NCI-H2107 treated with DMSO at 0.1 percent for 48 hours (cell line): ENCODE data around the gene TUBA3C.
"Not testable (repeated sequence)": the region's sequence is repeated elsewhere in the genome, so short reads cannot be mapped to it uniquely, and the experiment has no call there.

Experiments used
- DNase-seq: peaks from one replicate; lab custom pipeline; 2025; ENCODE audit not compliant: unreplicated experiment; lab: John Stamatoyannopoulos, UW

TUBA3C gene

DNA sequence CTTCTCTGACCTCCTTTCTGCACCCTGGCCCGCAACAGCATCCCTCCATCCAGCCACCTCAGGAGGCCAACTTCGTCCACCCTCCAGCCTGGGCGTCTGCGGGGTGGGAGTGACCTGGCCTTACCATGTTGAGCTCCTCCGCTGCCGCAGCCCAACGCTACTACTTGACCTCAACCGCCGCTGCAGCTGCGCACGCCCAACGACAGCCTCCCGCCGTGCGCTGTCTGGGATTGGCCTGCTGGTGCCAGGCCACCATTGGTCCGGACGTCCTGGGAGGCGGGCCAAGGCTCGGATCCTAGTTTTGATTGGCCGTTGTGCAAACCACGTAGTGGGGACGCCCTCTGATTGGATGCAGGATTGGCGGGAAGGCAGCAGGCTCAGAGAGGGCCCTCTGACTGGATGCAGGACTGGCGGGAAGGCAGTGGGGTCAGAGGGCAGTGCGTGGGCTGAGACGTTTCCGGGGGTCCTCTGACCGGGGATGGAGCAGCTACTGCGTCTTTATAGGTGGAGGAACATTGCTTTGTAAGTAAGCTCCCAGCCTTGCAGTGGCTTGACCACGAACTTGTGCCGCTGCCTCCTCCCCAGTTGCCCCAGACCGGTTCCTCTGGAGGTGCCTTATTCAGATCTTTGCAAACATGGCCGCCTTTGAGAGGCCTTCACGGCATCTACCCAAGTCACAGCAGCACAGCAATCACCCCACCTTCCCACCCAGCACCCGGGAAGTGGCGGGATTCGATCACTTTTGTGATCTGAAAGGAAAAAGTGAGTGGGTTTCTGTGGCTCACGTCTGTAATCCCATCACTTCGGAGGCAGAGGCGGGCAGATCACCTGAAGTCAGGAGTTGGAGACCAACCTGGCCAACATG lies at the start of gene TUBA3C:
Gene TUBA3C, minus strand, starts transcription at position 204 of the 865 bp plus-strand sequence. Its CDS starts 77 bp downstream, at position 127.
- DNase-seq = no peak

GRCh38 chr13:19207413-19207812 lies 25.8 kb upstream of the TUBA3C start:
- not testable (repeated sequence) for DNase-seq

DNA sequence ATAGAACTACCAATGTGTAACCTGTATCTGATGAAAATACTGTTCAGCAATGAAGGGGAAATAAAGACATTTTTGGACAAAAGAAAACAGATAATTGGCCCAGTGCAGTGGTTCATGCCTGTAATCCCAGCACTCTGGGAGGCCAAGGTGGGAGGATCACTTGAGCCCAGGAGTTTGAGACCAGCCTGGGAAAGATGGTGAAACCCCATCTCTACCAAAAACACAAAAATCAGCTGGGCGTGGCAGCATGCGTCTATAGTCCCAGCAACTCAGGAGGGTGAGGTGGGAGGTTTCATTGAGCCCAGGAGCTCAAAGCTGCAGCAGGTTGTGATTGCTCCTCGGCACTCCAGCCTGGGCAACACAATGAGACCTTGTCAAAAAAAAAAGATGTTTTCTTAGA lies 11.0 kb upstream of the TUBA3C start:
- not testable (repeated sequence) for DNase-seq

DNA sequence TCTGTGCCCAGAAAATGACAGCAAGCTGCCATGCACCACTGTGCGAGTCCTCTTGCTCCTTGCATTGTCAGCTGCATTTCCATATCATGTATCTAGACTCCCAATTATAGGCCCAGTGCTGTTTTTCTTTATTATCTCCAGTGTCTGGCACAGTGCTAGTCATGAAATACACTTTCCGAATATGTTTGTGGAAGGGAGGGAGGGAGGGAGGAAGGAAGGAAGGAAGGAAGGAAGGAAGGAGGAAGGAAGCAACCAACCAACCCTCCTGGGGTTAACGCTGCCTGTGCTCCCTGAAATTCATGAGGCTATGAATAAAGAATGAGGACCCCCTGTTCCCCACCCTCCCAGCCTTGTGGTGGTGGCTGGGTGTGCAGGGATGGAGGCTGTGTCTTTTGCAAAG lies 8.3 kb upstream of the TUBA3C start:
- DNase-seq = not testable (repeated sequence)

DNA sequence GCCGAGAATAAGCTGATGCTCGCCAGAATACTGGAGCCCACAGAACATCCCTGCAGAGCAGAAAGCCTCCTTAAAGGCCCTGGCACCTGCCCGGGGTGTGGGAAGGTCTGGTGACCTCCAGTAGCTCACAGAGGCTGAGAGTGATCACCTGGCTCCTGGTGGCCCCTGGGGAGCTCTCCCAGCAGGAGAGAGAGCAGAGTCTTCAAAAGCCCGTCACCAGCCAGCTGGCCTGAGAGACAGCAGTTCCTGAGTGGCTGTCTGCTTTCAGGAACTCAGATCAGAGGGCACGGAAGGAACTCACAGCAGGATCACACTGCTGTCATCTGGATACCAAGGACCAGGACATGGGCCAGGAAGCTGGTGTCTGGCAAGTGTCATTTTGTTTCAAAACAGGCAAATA lies 7.7 kb upstream of the TUBA3C start:
- not testable (repeated sequence) for DNase-seq

DNA sequence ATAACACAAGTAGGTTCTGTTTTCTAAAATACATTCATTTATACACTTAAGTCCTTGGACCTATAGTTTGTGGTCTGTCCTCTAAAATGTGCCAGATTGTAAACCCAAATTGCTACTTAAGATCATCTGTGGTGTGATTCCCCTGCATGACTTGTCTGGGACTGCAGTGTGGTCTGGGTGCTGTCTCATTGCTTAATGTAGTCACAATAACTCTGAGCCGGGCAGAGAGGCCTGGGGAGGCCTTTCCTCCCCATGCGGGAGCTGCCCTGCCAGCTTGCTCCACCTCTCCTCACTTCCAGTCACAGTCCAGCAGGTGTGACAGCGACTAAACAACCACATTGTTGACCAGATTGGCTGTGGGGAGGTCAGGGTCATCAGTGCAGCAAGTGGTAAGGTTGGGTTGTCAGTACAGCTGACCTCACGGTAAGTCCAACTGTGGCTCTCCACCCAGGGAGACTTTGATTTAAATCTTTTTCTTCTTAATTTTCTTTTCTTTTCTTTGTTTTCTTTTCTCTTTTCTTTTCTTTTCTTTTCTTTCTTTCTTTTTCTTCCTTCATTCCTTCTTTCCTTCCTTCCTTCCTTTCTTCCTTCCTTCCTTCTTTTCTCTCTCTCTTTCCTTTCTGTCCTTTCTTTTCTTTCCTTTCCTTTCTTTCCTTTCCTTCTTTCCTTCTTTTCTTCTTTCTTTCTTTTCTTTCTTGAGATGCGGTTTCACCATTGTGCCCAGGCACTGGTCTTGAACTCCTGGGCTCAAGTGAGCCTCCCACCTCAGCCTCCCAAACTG lies 4.4 kb upstream of the TUBA3C start:
- DNase-seq = no peak

DNA sequence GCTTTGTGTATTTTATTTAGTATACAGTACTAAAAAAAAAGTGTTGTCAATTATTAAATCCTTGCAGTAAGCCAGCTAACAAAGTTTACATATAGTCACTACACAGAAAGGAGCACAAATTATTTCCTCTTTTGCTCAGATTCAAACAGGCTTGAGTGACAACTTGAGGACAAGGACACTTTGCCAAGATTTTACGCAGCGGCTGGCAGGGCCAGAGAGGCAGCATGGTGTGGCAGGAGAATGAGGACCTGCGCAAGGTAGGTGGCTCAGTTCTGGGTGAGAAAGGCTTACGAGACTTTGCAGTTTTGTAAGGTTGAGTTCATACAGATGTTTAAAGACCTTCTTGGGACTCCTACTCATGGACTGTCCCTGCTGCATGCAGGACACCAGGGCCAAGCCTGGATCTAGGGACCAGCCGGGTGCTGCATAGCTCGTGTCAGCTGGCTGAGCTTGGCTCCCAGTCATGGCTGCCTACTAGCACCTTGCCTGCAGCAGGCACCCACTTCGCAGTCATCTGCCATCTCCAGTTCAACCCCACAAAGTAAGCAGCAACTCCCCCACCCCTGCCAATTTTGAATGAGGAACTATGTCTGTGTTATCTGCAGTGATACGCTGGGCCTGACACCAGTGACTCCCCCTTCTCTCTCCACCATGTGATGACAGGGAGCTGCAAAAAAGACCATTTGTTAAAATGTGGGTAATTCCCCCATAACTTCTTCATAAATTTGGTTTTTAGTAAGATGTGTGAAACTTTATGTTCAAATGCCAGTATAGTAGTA lies 3.7 kb upstream of the TUBA3C start:
- DNase-seq = no peak

GRCh38 chr13:19184176-19184575 lies 2.6 kb upstream of the TUBA3C start:
- DNase-seq = no peak

GRCh38 chr13:19183676-19184075 lies 2.1 kb upstream of the TUBA3C start:
- no peak for DNase-seq

DNA sequence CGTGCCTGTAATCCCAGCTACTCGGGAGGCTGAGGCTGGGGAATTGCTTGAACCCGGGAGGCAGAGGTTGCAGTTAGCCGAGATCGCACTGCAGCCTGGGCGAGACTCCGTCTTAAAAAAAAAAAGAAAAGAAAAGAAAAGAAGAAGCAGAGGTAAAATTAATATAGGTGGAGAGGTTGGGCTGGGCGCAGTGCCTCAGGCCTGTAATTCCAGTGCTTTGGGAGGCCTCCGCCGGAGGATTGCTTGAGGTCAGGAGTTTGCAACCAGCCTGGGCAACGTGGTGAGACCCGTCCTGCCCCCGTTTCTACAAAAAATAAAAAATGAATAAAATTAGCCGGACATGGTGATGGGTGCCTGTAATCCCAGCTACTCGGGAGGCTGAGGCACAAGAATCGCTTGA lies 912 bp upstream of the TUBA3C start:
- DNase-seq = no peak

DNA sequence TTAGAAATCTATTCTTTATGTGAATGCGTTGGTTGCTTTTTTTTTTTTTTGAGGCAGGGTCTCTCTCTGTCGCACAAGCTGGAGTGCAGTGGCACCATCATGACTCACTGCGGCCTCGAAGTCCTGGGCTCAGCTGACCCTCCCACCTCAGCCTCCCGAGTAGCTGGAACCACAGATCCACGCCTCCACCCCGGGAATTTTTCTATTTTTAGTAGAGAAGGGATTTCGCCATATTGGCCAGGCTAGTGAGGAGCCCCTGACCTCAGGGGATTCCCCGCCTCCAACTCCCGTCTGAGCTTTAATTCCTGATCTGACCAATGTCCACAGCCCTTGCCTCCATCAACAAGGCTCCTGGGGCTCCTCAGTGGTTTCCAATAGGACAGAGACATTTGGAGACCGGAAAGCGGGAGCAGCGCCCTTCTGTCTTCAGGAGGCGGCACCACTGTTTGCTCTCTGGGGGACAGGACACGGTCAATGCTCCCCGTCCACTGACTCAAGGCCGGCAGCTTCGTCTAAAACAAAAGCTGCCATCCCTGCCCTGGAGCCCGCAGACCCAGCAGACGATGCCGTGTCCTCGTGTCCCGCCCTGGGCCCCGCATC lies 503 bp downstream of the TUBA3C start:
- DNase-seq = no peak

- no peak for DNase-seq
Measured at GRCh38 chr13:19179916-19180315, 1.7 kb downstream of the TUBA3C start.

GRCh38 chr13:19178901-19179593 lies 2.6 kb downstream of the TUBA3C start:
- no peak for DNase-seq

DNA sequence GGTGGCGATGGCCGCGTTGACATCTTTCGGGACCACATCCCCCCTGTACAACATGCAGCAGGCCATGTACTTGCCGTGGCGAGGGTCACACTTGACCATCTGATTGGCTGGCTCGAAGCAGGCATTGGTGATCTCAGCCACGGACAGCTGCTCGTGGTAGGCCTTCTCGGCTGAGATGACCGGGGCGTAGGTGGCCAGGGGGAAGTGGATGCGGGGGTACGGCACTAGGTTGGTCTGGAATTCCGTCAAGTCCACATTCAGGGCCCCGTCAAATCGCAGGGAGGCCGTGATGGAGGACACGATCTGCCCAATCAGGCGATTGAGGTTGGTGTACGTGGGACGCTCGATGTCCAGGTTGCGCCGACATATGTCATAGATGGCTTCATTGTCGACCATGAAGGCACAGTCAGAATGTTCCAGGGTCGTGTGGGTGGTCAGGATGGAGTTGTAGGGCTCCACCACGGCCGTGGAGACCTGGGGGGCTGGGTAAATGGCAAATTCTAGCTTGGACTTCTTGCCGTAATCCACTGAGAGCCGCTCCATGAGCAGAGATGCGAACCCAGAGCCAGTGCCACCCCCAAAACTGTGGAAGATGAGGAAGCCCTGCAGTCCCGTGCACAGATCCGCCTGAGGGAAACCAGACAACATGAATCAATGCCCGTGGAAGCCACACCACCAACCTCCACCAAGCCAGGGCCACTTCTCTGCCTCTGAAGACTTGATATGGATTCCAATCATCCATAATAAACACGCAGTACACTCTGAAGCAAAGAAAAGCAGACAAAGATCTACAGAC lies 4.4 kb downstream of the TUBA3C start:
- DNase-seq = not testable (repeated sequence)

- DNase-seq = no peak
Measured at GRCh38 chr13:19173752-19174151, 7.9 kb downstream of the TUBA3C start.

- DNase-seq = no peak
Measured at GRCh38 chr13:19172647-19173030, 9.0 kb downstream of the TUBA3C start.

GRCh38 chr13:19172007-19172646 lies 9.5 kb downstream of the TUBA3C start:
- no peak for DNase-seq

DNA sequence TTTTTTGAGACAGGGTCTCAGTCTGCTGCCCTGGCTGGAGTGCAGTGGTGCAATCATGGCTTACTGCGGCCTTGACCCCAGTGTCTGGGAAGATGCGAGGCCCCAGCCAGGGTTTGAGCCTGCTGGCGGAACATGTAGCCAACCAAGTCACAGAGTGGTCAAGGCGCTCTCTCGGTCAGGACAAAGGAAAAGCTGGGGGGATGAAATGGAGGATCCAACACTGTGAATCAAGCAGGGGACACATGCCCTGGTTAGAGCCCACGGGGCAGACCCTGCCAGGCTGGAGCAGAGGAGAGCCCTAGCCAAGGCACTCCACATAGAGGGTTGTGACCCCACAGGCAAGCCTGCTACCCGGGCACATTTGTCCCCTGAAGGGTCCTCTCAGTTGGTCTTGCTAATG lies 10.1 kb downstream of the TUBA3C start:
- no peak for DNase-seq

DNA sequence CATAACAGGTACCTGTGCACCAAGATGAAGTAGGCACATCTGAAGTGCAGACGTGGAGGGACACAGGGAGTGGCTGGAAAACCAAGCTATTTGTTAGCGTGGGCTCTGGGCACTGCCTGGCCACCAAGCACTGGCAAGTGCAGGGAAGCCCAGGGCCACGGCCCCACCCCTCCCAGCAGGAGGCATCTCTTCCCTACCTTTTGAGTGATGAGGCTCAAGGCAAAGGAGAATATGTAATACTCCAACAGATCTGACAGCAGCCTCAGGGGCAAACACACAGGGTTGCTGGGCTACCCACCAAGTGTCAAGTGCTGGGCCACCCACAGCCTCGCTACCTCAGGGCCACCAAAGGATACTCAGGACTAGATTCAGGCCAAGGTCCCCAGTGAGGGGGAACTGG lies 11.6 kb downstream of the TUBA3C start:
- no peak for DNase-seq
